GM21576 (cell line): ENCODE measurements around the gene MAPK8.
"Not testable (repeated sequence)": the region's sequence is repeated elsewhere in the genome, so short reads cannot be mapped to it uniquely, and the experiment has no call there.

ENCODE experiments used
- ATAC-seq: cut with Tn5 transposase; IDR thresholded peaks from one replicate; pipeline ENCODE4 v1.9.1; 2021; ENCODE audit warnings: mild to moderate bottlenecking, moderate library complexity; ENCODE audit not compliant: unreplicated experiment

Gene MAPK8

DNA sequence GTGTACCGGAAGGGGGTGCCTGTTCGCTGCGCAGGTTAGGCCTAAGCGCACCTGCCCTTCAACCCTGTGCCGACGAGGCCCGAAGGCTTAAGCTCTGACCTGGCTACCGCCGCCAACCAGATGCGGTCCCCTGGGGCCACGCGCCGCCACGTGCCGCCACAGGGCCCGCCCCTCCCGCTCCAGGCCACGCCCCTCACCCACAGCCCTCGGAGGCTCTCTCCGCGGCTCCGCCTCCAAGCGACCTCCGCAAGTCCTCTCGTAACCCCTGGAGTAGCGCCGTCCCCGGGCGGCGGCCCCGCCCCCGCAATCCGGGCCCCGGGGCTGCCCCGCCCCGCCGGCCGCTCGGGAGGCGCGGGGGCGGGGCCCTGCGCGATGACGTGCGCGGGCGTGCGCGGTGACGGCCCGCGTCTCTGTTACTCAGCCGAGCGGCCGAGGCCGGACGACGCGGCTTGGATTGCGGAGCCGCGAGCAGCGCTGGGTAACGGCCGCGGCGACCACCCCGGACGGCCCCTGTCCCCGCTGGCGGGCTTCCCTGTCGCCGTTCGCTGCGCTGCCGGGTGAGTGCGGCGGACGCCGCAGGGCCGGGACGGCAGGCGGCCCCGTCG, at the start of gene MAPK8:
MAPK8 (plus strand) TSS at position 413 of the 605 bp plus-strand sequence. CDS start 94,984 bp downstream, outside the sequence.
- peak; percentile 79 for ATAC-seq

DNA sequence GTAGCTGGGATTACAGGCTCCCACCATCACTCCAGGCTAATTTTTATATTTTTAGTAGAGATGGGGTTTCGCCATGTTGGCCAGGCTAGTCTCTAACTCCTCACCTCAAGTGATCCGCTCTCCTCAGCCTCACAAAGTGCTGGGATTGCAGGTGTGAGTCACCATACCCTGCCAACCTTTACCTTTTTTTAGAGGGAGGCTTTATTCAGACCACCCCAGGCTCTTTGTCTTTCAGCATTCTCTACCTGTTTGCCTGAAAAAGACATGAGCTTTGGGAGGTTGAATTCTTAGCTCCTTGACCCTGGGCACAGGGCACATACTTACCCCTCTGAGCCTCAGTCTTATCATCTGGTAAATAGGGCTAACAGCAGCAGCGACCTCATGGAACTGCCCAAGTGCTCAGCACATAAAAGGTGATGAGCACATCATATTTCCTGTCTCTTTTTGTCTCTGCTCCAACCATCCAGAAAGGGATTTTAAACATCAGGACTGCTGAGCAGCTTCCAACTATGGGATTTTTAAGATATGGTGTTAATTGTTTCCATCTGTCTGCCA, 49.0 kb upstream of the MAPK8 start:
- ATAC-seq = no peak

DNA sequence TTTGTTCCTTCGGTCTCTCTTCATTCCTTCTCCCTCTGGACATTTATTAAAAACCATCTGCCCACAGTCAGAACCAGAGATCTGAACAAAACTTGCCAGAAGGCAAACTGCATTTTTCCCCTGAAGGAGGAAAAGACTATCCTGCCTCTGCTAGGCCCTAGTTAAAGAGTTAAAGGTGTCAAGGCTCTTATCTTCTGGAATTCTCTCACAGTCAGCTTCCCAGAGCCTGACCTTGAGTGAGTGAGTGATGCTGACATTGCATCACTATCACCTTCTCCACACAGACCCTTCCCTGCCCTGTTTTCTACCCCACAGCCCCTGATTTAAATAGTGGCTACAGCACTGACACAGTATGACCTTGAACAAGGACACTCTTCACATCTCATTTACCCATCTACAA, 48.4 kb upstream of the MAPK8 start:
- no peak for ATAC-seq

DNA sequence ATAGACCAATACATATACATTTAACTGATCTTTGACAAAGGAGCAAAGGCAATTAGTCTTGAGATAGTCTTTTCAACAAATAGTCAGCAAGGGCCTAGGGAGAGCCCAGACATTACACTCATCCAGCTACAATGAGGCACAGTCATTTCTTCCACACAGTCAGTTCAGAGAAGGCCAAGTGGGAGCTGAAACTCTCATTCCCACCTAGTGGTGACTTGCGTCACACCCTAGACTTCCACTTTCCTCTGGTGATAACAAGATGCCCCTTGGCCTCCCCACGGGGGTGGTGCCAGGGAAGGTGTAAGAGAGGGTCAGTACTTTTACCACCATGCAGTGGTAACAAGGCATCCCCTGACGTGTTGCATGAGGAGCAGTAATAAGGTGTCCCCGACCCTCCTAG, 39.9 kb upstream of the MAPK8 start:
- ATAC-seq = no peak

DNA sequence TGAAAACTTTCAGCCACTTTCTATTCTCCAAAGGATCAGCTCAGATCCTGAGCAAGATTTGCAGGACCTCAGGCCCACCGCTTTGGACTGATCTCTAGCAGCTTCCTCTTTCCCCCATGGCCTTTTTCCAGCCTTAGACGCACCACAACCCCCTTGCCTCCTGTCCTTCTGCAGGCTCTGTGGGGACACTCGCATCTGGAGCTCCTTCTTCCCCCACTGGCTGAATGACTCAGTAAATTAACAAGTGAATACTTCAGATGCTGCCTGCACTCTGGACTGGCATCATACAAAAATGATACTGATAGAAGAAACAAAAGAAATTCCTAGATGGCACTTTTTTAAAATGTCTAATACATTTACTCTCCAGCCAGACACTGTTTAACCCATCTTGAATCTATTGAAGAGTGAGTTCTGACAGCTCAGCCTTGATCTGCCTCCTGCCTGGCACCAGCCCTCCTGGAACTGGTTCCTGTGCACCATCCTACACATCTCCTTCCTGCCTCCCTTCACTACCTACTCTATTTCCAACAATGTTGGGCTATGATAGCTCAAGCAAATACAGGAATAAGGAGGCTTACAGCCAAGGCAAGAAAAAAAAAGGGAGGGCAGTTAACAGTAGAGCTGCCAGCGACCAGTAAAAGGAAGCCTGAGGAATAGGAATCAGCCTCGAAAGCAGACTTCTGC, 35.3 kb upstream of the MAPK8 start:
- ATAC-seq = no peak

DNA sequence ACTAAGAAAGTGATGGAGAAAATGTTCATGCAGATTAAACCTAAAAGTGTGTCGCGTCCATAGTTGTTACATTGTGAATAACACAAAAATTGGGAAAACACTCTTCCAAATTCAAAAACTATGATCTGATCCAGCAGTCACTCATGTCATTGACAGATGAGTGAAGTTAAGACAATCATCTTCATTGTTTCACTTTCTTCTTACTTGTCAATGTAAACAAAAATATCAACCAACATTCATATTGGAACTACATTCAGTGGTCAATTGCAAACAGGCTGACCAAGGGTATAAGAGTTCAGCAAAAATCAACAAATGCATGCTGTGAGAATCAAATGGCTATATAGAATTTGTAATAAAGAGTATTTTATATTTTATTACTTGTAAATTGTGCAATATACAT, 33.8 kb upstream of the MAPK8 start:
- ATAC-seq = no peak

DNA sequence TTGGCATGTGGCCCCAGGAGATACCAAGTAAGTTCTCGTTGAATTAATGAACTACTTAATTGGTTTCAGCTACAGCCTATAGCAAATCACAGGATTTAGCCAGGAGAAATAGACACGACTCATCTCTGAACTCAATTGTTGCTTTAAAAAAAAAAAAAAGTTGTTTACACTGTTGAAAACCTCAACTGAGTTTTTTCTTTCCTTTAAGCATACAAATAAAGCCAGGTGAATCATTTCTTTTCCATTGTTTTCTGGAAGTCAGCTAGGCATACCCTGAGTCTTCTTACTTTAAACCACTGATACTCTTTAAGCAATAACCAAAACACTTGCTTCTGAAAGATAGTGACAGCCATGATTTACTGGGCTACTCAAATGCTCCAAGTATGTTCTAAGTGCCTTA, 32.7 kb upstream of the MAPK8 start:
- ATAC-seq = no peak

DNA sequence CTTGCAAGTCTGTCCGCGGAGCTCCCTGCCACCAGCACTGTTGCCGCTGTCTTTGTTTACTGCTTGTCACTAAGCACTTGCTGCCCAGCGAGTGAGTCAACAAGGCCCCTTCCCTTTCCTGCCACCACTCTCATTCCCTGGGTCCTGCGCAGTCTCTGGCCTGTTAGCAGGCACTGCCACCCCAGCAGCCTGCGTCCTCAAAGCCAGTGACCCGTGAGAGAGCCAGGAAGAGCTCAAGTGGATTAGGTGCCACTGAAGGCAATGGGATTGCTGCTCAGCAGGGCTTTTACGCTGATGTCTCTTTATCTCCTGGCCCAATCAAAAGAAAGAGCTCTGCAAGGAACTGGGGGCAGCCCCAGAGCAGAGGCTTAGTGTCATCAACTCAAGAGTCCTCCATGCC, 31.8 kb upstream of the MAPK8 start, which contains the start of gene FRMPD2:
FRMPD2 (minus strand) TSS at position 61 of the 400 bp plus-strand sequence. CDS start 129 bp downstream, outside the sequence.
- ATAC-seq = no peak

DNA sequence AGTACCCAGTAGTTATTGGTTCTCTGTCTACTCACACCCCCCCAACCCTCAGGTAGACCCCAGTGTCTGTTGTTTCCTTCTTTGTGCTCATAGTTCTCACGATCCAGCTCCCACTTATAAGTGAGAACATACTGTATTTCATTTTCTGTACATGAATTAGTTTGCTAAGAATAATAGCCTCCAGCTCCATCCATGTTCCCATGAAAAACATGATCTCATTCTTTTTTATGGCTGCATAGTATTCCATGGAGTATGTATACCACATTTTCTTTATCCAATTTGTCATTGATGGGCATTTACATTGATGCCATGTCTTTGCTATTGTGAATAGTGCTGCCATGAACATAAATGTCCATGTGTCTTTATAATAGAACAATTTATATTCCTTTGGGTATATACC, 29.4 kb upstream of the MAPK8 start:
- no peak for ATAC-seq

DNA sequence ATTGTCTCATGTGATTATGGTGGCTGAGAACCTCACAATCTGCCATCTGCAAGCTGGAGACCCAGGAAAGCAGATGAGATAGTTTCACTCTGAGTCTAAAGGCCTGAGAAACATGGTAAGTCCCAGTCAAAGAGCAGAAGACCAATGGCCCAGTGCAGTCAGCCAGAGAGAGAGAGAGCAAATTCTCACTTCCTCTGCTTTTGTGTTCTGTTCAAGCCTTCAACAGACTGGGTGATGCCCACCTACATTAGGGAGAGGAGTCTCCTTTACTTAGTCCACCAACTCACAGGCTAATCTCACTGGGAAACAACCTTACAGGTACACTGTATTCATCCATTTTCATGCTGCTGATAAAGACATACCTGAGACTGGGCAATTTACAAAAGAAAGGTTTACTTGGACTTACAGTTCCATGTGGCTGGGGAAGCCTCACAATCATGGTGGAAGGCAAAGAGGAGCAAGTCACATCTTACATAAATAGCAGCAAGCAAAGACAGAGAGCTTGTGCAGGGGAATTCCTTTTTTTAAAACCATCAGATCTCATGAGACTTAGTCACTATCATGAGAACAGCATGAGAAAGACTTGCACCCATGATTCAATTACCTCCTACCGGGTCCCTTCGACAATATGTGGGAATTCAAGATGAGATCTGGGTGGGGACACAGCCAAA, 27.3 kb upstream of the MAPK8 start:
- peak; percentile 75 for ATAC-seq

DNA sequence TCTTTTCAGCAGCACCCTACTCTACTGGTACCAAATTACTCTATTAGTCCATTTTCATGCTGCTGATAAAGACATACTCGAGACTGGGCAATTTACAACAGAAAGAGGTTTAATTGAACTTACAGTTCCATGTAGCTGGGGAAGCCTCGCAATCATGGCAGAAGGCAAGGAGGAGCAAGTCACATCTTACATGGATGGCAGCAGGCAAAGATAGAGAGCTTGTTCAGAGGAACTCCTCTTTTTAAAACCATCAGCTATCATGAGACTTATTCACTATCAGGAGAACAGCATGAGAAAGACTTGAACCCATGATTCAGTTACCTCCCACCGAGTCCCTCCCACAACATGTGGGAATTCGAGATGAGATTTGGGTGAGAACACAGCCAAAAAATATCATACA, 24.8 kb upstream of the MAPK8 start:
- ATAC-seq = not testable (repeated sequence)

DNA sequence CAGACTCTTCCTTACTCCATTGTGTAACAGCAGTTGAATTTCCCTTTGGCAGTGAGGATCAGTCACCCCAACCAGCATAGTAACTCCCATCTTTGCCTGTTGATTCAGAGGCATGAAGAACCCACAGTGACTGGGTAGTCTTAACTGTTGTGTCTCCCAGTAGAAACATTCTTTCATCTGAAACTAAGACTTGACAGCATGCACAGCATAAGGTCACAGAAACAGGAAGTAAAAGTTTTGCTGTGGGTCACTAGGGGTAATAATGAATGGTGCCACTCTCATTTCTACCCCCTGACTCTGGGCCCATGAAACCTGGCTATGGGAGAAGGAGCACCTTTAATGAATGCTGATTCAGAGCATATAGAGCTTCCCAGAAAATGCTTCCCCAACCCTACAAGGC, 23.6 kb upstream of the MAPK8 start:
- peak; percentile 73 for ATAC-seq

DNA sequence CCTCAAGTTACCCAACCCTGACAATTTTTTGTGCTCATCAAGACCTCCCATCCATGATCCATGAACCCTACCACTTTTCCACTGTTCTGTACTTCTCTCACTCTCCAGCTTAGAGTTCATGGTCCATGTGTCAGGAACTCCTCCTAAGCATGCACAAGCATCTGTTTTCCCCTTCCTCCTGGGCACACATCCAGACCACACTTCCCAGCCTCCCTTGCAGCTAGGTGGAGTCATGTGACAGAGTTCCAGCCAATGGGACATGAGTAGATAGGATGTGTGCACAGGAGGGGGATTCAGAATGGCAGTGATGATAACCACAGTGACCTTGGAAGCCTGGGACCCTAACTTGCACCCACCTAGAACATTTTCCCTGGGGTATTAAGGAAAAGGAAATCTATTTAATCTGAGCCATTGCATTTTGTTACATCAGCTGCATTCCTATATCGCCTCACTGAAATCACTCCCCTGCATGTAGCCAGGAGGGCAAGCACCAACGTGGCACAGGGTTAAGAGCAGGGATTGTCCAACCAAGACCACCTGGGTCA, 22.4 kb upstream of the MAPK8 start:
- ATAC-seq = no peak

DNA sequence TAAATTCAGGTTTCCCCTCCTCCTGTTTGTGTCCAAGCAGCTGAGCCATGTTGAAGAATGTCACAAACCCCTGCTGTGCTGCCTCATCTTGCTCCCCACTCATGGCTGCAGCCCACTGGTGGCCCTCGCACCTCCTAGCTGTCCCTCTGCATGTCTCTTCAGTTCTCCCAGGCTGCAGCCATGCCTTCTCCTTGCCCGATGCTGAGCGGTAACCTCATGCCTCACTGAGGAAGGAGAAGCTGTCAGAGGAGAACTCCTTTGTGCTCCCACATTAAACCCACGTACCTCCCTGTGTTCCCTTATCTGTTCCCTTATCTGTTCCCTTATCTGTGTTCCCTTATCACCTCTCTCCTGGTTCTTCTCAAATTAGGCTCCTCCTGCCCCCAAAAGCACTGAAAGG, 21.7 kb upstream of the MAPK8 start:
- ATAC-seq = no peak

DNA sequence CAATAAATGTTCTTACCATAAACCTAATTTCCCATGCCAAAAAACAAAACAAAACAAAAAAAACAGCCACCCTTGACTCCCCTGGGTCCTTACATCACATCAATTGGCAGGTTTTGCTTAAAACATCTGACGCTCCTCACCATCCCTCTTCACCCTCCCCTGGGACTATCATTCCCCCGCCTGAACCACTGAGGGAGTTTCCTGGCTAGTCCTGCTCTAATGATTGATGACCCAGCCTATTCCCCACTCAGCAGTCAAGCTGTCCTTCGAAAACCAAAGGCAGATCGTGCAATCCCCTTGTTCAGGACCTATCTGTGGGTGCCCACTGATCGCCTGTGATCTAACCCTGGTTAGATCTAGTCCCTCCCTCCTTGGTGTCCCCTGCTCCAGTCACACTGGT, 20.8 kb upstream of the MAPK8 start:
- no peak for ATAC-seq

DNA sequence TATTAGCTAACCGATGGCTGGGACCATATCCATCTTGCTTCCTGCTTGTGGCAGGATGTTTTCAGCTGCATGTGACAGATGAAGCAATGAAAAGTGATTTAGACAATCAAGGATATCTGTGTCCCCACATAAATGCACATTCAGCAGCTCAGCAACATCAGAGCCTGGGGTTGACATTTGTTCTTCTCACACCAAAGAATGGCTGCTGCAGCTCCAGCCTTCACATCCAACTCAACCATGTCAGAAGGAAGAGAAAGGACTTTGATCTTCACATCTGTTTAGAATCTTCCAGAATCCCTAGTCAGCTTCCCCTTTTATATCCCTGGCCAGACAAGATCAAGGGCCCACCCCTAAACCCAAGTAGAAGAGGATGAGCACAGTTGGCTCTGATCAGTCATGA, 20.1 kb upstream of the MAPK8 start:
- ATAC-seq = no peak

DNA sequence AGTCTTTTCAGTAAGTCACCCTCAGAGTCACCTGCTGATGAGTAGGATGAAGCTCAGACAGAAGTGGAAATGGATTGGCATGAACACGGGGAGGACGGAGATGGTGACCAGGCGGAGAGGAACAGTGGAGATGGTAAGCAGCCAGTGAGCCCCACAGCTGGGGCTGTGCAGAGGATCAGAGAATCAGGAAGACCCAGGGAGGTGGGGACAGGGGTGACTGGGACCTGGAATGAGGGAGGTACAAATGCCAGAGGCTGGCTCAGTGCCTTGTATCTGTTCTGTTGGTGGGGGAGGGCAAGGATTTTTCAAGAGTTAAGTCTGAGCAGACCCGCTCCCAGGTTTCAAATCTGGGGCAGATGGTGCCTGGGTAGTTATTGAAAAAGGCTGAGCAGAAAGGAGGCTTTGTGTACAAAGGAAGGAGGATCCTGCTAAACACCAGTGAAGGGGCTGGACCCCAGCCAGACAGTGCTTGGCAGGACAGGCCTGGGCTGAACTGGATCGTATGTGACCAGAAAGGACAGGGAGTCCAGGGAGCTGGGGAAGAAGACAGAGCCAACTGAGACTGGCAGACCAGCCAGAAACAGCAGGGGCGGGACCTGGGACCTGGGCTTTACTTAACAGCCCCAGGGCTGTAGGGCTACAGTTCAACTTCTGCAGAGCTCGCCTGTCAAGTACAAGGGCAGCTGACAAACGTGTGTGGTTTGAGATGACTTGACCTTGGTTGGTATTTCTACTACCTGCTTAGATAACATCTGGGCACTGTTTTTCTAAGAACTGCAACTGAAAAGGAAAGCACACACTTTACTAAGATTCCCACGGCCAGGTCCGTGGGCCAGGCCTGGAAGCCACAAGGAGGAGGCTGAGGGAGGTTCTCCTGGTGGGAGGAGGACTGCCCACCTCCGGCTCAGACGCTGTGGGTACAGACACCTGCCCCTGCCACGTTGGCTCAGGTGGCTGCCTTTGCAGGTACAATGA, 18.8 kb upstream of the MAPK8 start:
- no peak for ATAC-seq

DNA sequence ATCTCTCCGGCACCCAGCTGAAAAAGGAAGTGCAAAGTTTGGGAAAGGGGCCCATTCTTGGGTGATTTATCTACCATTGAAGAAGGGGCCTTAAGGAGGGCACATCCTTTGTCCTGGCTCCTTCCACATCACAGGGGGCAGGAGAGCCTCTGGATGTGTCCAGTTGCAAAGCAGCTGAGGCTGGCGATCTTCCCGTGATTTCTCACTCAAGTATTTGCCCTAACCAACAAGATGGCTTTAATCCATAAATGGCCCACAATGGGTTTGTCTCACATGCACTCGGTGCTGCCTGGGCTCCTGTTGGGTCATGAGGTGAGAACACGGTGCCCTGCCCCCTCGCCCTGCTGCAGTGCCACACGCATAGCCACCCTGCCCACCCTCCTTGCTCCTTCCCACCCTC, 17.8 kb upstream of the MAPK8 start:
- no peak for ATAC-seq

DNA sequence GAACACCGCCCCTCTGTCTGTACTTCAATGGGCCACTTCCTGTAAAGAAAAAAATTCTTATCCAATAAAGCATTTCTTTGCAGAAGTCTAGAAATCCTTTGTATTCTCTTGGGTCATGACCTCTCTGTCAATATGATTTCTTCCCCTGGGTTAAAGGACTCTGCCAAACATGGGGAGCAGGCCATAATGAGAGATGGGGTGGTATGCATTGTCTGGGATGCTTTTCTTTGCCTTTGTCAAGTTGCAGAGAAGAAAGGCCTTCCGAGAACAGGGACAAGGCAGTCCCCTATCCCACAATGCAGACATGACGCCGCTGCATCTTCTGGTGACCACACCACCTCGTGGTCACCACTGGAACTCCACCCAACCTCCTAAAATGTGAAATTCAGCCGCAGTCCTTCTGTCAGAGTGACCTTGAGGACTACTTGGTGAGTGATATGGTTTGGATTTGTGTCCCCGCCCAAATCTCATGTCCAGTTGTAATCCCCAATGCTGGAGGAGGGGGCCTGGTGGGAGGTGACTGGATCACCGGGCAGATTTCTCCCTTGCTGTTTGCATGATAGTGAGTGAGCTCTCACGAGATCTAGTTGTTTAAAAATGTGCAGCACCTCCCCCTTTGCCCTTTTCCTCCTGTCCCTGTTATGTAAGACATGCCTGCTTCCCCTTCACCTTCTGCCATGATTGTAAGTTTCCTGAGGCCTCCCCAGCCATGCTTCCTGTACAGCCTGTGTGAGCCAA, 16.8 kb upstream of the MAPK8 start:
- peak; percentile 53 for ATAC-seq

DNA sequence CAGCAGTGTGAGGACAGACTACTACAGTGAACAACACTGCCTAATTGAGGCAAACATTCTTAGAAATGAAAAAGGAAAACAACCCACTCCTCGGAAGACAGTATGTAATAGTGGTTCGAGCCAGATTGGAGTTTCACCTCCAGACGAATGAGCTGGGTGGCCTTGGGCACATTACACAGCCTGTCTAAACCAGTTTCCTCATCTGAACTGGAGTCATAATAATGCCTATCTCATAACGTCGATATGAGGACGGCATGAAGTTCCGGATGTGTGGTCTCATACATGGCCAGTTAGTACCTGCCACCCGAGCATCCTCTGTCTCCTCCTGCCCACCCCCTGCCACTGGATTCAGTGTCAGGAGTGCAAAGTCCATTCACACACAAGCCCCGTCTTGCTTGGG, 16.2 kb upstream of the MAPK8 start:
- ATAC-seq = no peak
